GM19463 (cell line): ENCODE data around the gene PPP1R3G.
"Not testable (repeated sequence)": the region's sequence is repeated elsewhere in the genome, so short reads cannot be mapped to it uniquely, and the experiment has no call there.

ENCODE experiments used
- ATAC-seq: cut with Tn5 transposase; IDR thresholded peaks from one replicate; pipeline ENCODE4 v1.9.1; 2021; ENCODE audit warnings: mild to moderate bottlenecking, moderate library complexity; ENCODE audit not compliant: unreplicated experiment

The PPP1R3G gene

GRCh38 chr6:5084781-5085647, at the start of gene PPP1R3G:
Gene PPP1R3G (plus strand): TSS chr6:5085341. CDS start chr6:5085486, 145 bp downstream.
- peak; percentile 50 for ATAC-seq

DNA sequence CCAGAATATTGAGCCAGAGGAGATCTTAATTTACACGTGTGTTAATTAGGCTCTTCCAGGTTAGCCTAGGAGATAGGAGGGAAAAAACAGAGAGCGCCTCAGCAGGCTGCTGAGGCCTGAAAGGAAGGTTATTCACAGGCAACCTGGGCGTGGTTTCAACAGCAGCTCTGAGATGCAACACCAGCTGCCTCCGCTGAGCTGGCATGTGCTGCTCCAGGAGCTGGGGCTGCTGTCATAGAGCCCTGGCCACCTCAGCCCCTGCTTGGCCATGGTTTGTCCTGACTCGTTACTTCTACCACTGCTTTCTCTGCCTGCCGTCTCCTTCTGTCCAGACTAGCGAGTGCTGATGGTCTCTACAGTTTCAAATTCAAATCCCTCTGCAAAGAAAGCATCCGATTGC, 48.9 kb upstream of the PPP1R3G start:
- no peak for ATAC-seq

GRCh38 chr6:5041955-5042354, 43.2 kb upstream of the PPP1R3G start:
- ATAC-seq, result no peak

GRCh38 chr6:5042436-5042835, 42.7 kb upstream of the PPP1R3G start:
- no peak for ATAC-seq

DNA sequence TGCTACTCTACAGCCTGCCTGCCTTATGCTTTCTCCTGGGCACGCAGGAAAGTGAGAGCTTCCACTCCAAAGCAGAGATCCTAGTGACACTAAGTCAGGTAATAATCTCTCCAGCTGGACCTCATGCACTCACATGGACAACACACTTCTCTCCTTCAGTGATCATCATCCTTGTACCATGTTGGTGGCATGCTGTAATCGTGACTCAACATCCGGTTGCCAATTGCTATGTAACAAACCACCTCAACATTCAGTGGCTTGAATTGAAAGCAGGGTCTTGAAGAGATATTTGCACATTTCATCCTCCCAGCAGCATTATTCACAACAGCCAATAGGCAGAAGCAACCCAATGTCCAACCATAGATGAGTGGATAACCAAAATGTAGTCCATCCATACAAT, 40.3 kb upstream of the PPP1R3G start:
- no peak for ATAC-seq

- ATAC-seq, result no peak
Measured at GRCh38 chr6:5045416-5045815, 39.7 kb upstream of the PPP1R3G start.

DNA sequence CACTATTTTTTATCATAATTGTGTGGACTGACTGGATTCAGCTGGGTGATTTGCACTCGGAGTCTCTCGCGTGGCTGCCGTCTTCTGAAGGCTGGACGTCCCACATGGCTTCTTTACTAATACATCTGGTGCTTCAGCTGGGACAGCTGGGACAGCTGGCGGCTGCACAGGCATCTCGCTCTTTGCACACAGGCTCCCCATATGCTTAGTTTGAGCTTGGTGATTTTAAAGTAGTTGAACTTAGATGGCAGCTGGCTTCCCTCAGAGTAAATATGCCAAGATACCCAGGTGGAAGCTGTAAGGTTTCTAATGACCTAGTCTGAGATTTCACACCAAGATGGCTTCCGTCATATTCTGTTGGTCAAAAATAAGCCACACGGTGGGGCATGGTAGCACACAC, 38.7 kb upstream of the PPP1R3G start:
- ATAC-seq, result no peak

GRCh38 chr6:5050009-5050408, 35.1 kb upstream of the PPP1R3G start:
- no peak for ATAC-seq

DNA sequence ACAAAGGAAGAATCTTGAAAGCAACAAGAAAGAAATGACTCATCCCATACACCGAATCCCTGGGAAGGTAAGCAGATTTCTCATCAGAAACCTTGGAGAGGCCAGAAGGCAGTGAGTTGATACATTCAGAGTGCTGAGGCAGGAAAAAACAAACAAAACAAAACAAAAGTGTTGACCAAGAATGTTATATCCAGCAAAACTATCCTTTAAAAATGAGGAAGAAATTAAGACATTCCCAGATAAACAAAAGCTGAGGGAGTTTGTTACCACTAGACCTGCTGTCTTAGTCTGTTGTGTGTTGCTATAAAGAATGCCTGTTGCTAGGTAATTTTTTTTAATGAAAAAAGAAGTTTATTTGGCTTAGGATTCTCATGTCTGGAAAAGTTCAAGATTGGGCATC, 33.7 kb upstream of the PPP1R3G start:
- ATAC-seq, result no peak

DNA sequence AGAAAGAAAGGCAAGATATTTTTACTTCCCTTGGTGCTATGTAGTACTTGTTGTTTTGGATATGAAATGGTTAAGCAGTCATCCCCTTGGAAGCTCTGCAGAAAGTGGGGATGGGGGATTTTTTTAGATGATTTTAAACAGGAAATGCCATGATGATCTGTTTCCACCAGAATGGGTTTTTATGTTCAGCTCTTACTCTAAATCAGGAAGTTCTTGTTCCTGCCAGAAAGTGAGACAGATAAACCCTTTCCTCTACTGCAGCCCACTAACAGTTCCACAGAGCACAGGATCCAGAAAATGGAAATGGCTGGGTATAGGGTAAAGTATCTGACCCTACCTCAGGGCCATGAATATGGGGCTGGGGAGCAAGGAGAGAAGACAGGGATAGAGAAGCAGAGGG, 32.1 kb upstream of the PPP1R3G start:
- ATAC-seq, result no peak

GRCh38 chr6:5053864-5054244, 31.3 kb upstream of the PPP1R3G start:
- ATAC-seq, result no peak

DNA sequence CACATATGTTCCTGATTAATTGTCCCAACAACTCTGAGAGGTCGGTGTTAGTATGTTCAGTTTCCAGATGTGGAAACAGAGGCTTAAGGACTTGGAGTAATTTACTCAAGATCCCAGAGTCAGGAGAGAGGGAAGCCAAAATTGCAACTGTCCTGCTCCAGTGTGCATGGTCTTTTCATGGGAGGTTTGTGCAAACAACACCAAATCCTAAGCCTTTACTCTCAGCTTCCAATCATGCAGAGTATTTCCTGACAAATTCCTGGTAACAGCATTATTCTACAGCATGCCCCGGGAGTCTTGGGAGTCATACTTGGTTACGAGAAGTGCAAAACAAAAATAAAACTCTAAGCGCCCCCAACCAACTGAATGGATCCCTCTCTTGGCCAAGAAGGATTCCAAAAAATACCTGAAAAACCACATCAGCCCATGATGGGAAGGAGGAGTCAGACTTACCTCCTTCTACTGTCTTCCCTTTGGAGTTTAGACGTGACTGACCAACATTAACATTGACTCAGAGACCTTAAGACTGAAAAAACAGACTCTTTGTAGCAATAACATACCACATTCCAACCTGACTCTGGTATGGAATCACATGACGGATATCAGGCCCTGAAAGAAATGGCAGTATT, 30.8 kb upstream of the PPP1R3G start:
- ATAC-seq, result no peak

- ATAC-seq, result no peak
Measured at GRCh38 chr6:5055118-5055517, 30.0 kb upstream of the PPP1R3G start.

DNA sequence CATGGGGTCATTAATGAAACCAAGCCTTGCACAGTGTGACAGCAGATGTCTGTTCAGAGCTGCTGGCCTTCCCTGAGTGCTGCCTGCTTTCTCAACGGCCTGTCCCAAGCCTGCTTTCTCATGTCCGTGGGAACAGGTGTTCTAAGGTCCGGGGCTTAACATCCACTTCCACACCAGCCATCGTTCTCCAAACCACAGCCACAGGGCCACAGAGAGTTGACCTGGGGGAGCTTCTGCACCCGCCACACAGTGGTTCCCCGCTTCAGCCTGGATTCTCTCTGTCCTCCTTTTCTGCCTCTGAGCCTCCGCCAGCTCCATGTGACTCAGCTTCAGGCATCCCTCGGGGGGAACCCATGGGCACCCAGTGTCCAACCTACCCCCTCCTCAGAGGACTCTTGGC, 26.9 kb upstream of the PPP1R3G start:
- ATAC-seq, result no peak

DNA sequence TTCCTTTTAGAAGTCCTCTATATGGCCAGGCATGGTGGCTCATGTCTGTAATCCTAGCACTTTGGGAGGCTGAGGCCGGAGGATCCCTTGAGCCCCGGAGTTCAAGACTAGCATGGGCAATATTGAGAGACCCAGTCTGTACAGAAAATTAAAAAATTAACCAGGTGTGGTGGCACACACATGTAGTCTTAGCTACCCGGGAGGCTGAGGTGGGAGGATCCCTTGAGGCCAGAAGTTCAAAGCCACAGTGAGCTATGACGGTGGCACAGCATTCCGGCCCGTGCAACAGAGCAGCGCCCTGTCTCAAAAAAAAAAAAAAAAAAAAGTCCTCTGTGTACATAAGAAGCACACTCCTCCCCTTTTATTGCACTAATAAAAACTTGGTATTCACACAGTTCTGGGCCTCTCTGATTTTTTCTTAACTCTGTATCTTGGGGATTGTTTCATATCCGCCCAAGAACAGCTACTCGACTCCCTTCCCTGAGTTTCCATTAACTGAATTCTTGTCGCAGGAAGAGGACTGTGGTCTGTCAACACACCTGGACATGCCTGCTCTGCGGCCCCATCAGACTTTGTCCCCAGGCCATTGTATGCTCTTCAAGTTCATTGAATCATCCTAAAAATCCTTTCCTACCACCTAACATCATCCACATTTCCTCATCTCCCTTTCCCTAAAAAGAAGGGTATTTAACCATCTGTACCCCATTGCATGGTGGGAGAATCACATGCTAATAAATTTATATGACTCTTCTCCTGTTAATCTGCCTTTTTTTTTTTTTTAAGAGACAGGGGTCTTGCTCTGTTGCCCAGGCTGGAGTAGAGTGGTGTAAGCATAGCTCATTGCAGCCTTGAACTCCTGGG, 25.9 kb upstream of the PPP1R3G start:
- ATAC-seq, result no peak

DNA sequence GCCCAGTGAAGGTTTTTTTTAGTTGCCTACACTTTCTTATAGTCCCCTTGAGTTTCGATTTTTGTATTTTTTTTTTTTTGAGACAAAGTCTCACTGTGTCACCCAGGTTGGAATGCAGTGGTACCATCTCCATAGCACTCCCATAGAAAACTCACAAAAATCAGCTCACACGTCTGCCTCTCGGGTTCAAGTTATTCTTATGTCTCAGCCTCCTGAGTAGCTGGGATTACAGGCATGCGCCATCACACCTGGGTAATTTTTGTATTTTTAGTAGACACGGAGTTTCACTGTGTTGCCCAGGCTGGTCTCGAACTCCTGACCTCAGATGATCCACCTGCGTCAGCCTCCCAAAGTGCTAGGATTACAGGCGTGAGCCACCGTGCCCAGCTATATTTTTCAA, 24.7 kb upstream of the PPP1R3G start:
- ATAC-seq, result not testable (repeated sequence)

DNA sequence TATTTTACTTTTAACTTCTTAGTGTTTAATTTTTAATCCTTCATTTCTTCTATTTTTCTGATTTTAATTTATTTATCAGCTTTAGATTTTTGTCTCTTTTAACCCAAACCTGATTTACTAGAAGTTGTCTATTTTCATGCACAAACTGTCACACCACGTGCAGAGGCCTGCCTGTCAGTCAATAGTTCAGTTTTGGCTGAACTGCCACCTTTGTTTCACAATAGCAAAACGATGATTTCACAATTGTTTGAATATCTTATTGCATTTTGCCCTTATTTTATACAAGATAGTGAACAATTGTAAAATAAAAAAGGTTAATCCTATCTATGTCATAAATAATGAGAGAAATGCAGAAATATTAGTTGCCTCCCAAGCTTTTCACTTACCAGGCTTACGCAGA, 24.0 kb upstream of the PPP1R3G start:
- no peak for ATAC-seq

GRCh38 chr6:5063617-5064016, 21.5 kb upstream of the PPP1R3G start:
- ATAC-seq, result no peak

DNA sequence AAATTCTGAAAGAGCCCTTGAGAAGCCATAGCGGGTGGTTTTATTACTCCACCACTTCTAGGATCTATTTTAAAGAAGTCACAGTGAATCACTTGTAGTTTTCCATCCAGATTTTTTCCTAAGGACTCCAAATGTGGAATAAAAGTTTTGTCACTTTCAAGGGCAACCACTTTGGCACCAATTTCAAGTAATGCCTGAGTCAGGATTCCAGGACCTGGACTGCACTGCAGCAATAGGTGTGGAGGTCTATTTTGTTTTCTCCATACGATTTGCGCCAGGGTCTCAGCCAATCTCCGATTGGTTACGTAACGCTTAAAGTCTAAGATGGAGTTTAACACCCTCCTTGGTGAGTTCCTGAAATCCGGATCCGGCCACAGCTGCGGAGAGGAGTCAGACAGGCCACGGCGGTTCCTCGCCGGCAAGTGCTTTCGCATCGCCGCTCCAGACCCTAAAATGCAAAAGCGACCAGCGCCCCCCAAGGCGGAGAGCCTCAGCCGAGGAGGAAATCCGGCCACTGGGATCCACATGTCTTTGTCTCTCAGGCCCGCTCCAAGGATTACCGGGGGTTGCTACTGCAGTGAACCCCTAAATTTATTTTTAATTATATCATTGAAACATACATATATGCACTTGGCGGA, 18.6 kb upstream of the PPP1R3G start:
- ATAC-seq, result no peak

GRCh38 chr6:5067305-5067704, 17.8 kb upstream of the PPP1R3G start:
- ATAC-seq, result no peak

- ATAC-seq, result no peak
Measured at GRCh38 chr6:5068153-5068751, 16.9 kb upstream of the PPP1R3G start.
